ENCODE results near the gene GCH1.

The GCH1 gene

GRCh38 chr14:54838931-54839512, 63.6 kb downstream of the GCH1 start:
- WGBS = 95% methylated on average over 9 of the region's 10 CpGs
- no peak overlapping the region for H3K9ac ChIP-seq (ENCODE audit: low read depth, low read length)

GRCh38 chr14:54837508-54838149, 65.0 kb downstream of the GCH1 start:
- 0 out of 2 replicates have a peak, but pooled peaks cover 4% of the 10 kb centered on the region for H3K36me3 ChIP-seq (ENCODE audit: insufficient read depth, low read length)
- H3K27ac ChIP-seq (ENCODE audit: low read depth, low read length) = no peak overlapping the region
- WGBS = 90% methylated on average over 2 of the region's 2 CpGs
- no peaks in the 10 kb centered on the region for H3K9me3 ChIP-seq (ENCODE audit: insufficient read depth, low read depth, low read length)
- no peak overlapping the region for H3K4me3 ChIP-seq (ENCODE audit: low read length)
- H3K9ac ChIP-seq (ENCODE audit: low read depth, low read length) = no peak overlapping the region
- 0 out of 2 replicates have a peak, but pooled peaks cover 5% of the 10 kb centered on the region for H3K4me1 ChIP-seq (ENCODE audit: insufficient read depth, low read length)
- H3K27me3 ChIP-seq (ENCODE audit: insufficient read depth, low read length) = no peaks in the 10 kb centered on the region

More at GRCh38 chr14:54838931-54839512, 63.6 kb downstream of the GCH1 start:
- no peak overlapping the region for H3K4me3 ChIP-seq (ENCODE audit: low read length)
- no peaks in the 10 kb centered on the region for H3K27me3 ChIP-seq (ENCODE audit: insufficient read depth, low read length)
- H3K9me3 ChIP-seq (ENCODE audit: insufficient read depth, low read depth, low read length) = no peaks in the 10 kb centered on the region
- 0 out of 2 replicates have a peak, but pooled peaks cover 5% of the 10 kb centered on the region for H3K4me1 ChIP-seq (ENCODE audit: insufficient read depth, low read length)
- H3K27ac ChIP-seq (ENCODE audit: low read depth, low read length) = no peak overlapping the region
- H3K36me3 ChIP-seq (ENCODE audit: insufficient read depth, low read length) = 0 out of 2 replicates have a peak, but pooled peaks cover 4% of the 10 kb centered on the region

- 86% methylated on average over 2 of the region's 2 CpGs for WGBS
These were observed 66.4 kb downstream of the GCH1 start for GRCh38 chr14:54836231-54836630.

GRCh38 chr14:54834727-54835126, 67.9 kb downstream of the GCH1 start:
- no peak overlapping the region for H3K4me3 ChIP-seq (ENCODE audit: low read length)
- WGBS = 92% methylated on average over 6 of the region's 6 CpGs
- H3K36me3 ChIP-seq (ENCODE audit: insufficient read depth, low read length) = no peaks in the 10 kb centered on the region
- 0 out of 2 replicates have a peak, but pooled peaks cover 2% of the 10 kb centered on the region for H3K9me3 ChIP-seq (ENCODE audit: insufficient read depth, low read depth, low read length)
- H3K27me3 ChIP-seq (ENCODE audit: insufficient read depth, low read length) = no peaks in the 10 kb centered on the region
- H3K9ac ChIP-seq (ENCODE audit: low read depth, low read length) = no peak overlapping the region
- H3K27ac ChIP-seq (ENCODE audit: low read depth, low read length) = no peak overlapping the region
- H3K4me1 ChIP-seq (ENCODE audit: insufficient read depth, low read length) = no peaks in the 10 kb centered on the region

More at GRCh38 chr14:54836231-54836630, 66.4 kb downstream of the GCH1 start:
- Histone ChIP-seq H3K4me3 (ENCODE audit: low read length) (no peak overlapping the region), H3K27ac (ENCODE audit: low read depth, low read length) (no peak overlapping the region), H3K9me3 (ENCODE audit: insufficient read depth, low read depth, low read length) (no peaks in the 10 kb centered on the region), H3K9ac (ENCODE audit: low read depth, low read length) (no peak overlapping the region), H3K36me3 (ENCODE audit: insufficient read depth, low read length) (0 out of 2 replicates have a peak, but pooled peaks cover 4% of the 10 kb centered on the region), H3K4me1 (ENCODE audit: insufficient read depth, low read length) (no peaks in the 10 kb centered on the region), H3K27me3 (ENCODE audit: insufficient read depth, low read length) (no peaks in the 10 kb centered on the region)

GRCh38 chr14:54834081-54834480, 68.5 kb downstream of the GCH1 start:
- Histone ChIP-seq H3K4me3 (ENCODE audit: low read length) (no peak overlapping the region), H3K27ac (ENCODE audit: low read depth, low read length) (no peak overlapping the region), H3K36me3 (ENCODE audit: insufficient read depth, low read length) (no peaks in the 10 kb centered on the region), H3K27me3 (ENCODE audit: insufficient read depth, low read length) (no peaks in the 10 kb centered on the region), H3K4me1 (ENCODE audit: insufficient read depth, low read length) (no peaks in the 10 kb centered on the region), H3K9me3 (ENCODE audit: insufficient read depth, low read depth, low read length) (0 out of 2 replicates have a peak, but pooled peaks cover 2% of the 10 kb centered on the region), H3K9ac (ENCODE audit: low read depth, low read length) (no peak overlapping the region)

- no peaks in the 10 kb centered on the region for H3K27me3 ChIP-seq (ENCODE audit: insufficient read depth, low read length)
- H3K9ac ChIP-seq (ENCODE audit: low read depth, low read length) = no peak overlapping the region
- no peak overlapping the region for H3K4me3 ChIP-seq (ENCODE audit: low read length)
- no peaks in the 10 kb centered on the region for H3K36me3 ChIP-seq (ENCODE audit: insufficient read depth, low read length)
- H3K9me3 ChIP-seq (ENCODE audit: insufficient read depth, low read depth, low read length) = 0 out of 2 replicates have a peak, but pooled peaks cover 2% of the 10 kb centered on the region
- 97% methylated on average over 4 of the region's 4 CpGs for WGBS
- no peak overlapping the region for H3K27ac ChIP-seq (ENCODE audit: low read depth, low read length)
- H3K4me1 ChIP-seq (ENCODE audit: insufficient read depth, low read length) = no peaks in the 10 kb centered on the region
These were observed 72.0 kb downstream of the GCH1 start for GRCh38 chr14:54830650-54831049.

GRCh38 chr14:54829486-54830224, 73.0 kb downstream of the GCH1 start:
- no peaks in the 10 kb centered on the region for H3K27me3 ChIP-seq (ENCODE audit: insufficient read depth, low read length)
- no peaks in the 10 kb centered on the region for H3K36me3 ChIP-seq (ENCODE audit: insufficient read depth, low read length)
- H3K4me3 ChIP-seq (ENCODE audit: low read length) = no peak overlapping the region
- H3K27ac ChIP-seq (ENCODE audit: low read depth, low read length) = no peak overlapping the region
- WGBS = 83% methylated on average over 4 of the region's 8 CpGs
- H3K4me1 ChIP-seq (ENCODE audit: insufficient read depth, low read length) = no peaks in the 10 kb centered on the region
- H3K9ac ChIP-seq (ENCODE audit: low read depth, low read length) = no peak overlapping the region
- peaks cover 6% of the 10 kb centered on the region; the same call in 1 of the 2 replicates for H3K9me3 ChIP-seq (ENCODE audit: insufficient read depth, low read depth, low read length)

GRCh38 chr14:54828037-54828436, 74.6 kb downstream of the GCH1 start:
- no CpG with 5 or more reads among the region's 1 CpG for WGBS
- Histone ChIP-seq H3K36me3 (ENCODE audit: insufficient read depth, low read length) (no peaks in the 10 kb centered on the region), H3K27me3 (ENCODE audit: insufficient read depth, low read length) (no peaks in the 10 kb centered on the region), H3K9ac (ENCODE audit: low read depth, low read length) (no peak overlapping the region), H3K27ac (ENCODE audit: low read depth, low read length) (no peak overlapping the region), H3K4me1 (ENCODE audit: insufficient read depth, low read length) (no peaks in the 10 kb centered on the region), H3K9me3 (ENCODE audit: insufficient read depth, low read depth, low read length) (peaks cover 10% of the 10 kb centered on the region; the same call in 1 of the 2 replicates), H3K4me3 (ENCODE audit: low read length) (no peak overlapping the region)

GRCh38 chr14:54823757-54824549, 78.7 kb downstream of the GCH1 start:
- no peak overlapping the region for H3K4me3 ChIP-seq (ENCODE audit: low read length)
- H3K4me1 ChIP-seq (ENCODE audit: insufficient read depth, low read length) = no peaks in the 10 kb centered on the region; the same call in 1 of the 2 replicates
- H3K27me3 ChIP-seq (ENCODE audit: insufficient read depth, low read length) = no peaks in the 10 kb centered on the region
- no peaks in the 10 kb centered on the region for H3K36me3 ChIP-seq (ENCODE audit: insufficient read depth, low read length)
- no peak overlapping the region for H3K27ac ChIP-seq (ENCODE audit: low read depth, low read length)
- no peak overlapping the region for H3K9ac ChIP-seq (ENCODE audit: low read depth, low read length)
- peaks cover 7% of the 10 kb centered on the region; the same call in 1 of the 2 replicates for H3K9me3 ChIP-seq (ENCODE audit: insufficient read depth, low read depth, low read length)
- 100% methylated on average over 2 of the region's 2 CpGs for WGBS

GRCh38 chr14:54822685-54823084, 79.9 kb downstream of the GCH1 start:
- Histone ChIP-seq H3K36me3 (ENCODE audit: insufficient read depth, low read length) (no peaks in the 10 kb centered on the region), H3K27me3 (ENCODE audit: insufficient read depth, low read length) (no peaks in the 10 kb centered on the region), H3K4me3 (ENCODE audit: low read length) (no peak overlapping the region), H3K9me3 (ENCODE audit: insufficient read depth, low read depth, low read length) (peaks cover 7% of the 10 kb centered on the region; the same call in 1 of the 2 replicates), H3K27ac (ENCODE audit: low read depth, low read length) (no peak overlapping the region), H3K4me1 (ENCODE audit: insufficient read depth, low read length) (no peaks in the 10 kb centered on the region; the same call in 1 of the 2 replicates), H3K9ac (ENCODE audit: low read depth, low read length) (no peak overlapping the region)
